HepG2 (cell line): ENCODE data around the gene PLSCR2. TPM values are rescaled to one million over a fixed set of nuclear protein-coding genes. Genes with fewer than 3 reads are reported as not detected.

Source experiments
- ATAC-seq: fragments of 200-7000 bp; cut with Tn5 transposase; 3 replicates; pipeline ENCODE4 v1.9.1; 2020; ENCODE audit warnings: mild to moderate bottlenecking, moderate library complexity
- BruUV-seq: library from RNA; stranded (reverse); fragments of 400-500 nt; replicated peaks from 2 replicates; lab custom pipeline; 2021; lab: Mats Ljungman, UMichigan
- CTCF ChIA-PET: fragments of 300-600 bp; formaldehyde crosslinking; extraction: SDS; loops from one replicate; lab custom pipeline; 2021; ENCODE audit warnings: low total read pairs, inconsistent platforms, low intra/inter-chr PET ratio; lab: Yijun Ruan, JAX
- POLR2A ChIA-PET: fragments of 350-600 bp; sonication (Branson Sonifier 250); formaldehyde crosslinking; loops from one replicate; lab custom pipeline; 2020; ENCODE audit warnings: antibody characterized with exemption, inconsistent platforms; lab: Yijun Ruan, JAX
- DNase-seq: peaks from one replicate; pipeline ENCODE4 v3.0.0-alpha.2; 2015; ENCODE audit warnings: low spot score
- FAIRE-seq: peaks from 3 replicates; lab custom pipeline; 2011; peaks lifted over from hg19 to GRCh38; lab: Jason Lieb, UNC
- H2AFZ ChIP-seq: one replicate; pipeline ENCODE4 v1.6.1; 2011; ENCODE audit warnings: low read length, inconsistent platforms
- H3K27ac ChIP-seq: fragments of 300-600 bp; 3 replicates; pipeline ENCODE4 v1.8.0; 2011; ENCODE audit warnings: mixed run types, mild to moderate bottlenecking, mixed read lengths, low read length, inconsistent platforms; ENCODE audit not compliant: insufficient read depth; ENCODE audit errors: extremely low read length
- H3K27me3 ChIP-seq, 2 experiments: fragments of 200-600 bp in 1 of 2; 2 replicates in 1 of 2; 3 replicates in 1 of 2; pipeline versions ENCODE4 v1.6.0 to v1.8.0; 2011; ENCODE audit warnings: low read length in 2 of 2, mild to moderate bottlenecking in 2 of 2, moderate library complexity in 2 of 2, inconsistent platforms in 1 of 2; ENCODE audit not compliant: insufficient read depth in 2 of 2, control insufficient read depth in 1 of 2
- H3K36me3 ChIP-seq, 2 experiments: fragments of 200-600 bp in 1 of 2; replicated peaks in 1 of 2; 2 replicates in 1 of 2; 3 replicates in 1 of 2; pipeline versions ENCODE4 v1.5.1 to v1.8.0; 2011; ENCODE audit warnings: low read length in 2 of 2, inconsistent platforms in 1 of 2; ENCODE audit not compliant: insufficient read depth in 2 of 2, control insufficient read depth in 1 of 2
- H3K4me1 ChIP-seq: 2 replicates; pipeline ENCODE4 v1.5.1; 2012; ENCODE audit warnings: low read length, inconsistent platforms; ENCODE audit not compliant: insufficient read depth
- H3K4me2 ChIP-seq: 2 replicates; pipeline ENCODE4 v1.6.0; 2011; ENCODE audit warnings: low read depth, low read length, inconsistent platforms
- H3K4me3 ChIP-seq, 3 experiments: fragments of 200-600 bp in 1 of 3; sonication (generic), shearing (Covaris generic) in 1 of 3; replicated peaks in 1 of 3; 2 replicates each; pipeline ENCODE4 v1.5.1; 2011 to 2016; ENCODE audit warnings: low read length in 3 of 3, inconsistent platforms in 2 of 3, low read depth in 2 of 3, mild to moderate bottlenecking in 2 of 3, control low read depth in 1 of 3, mixed read lengths in 1 of 3; ENCODE audit not compliant: insufficient read depth in 1 of 3
- H3K79me2 ChIP-seq: one replicate; pipeline ENCODE4 v1.6.1; 2011; ENCODE audit warnings: low read length, inconsistent platforms; ENCODE audit not compliant: insufficient read depth
- H3K9ac ChIP-seq: 2 replicates; pipeline ENCODE4 v1.6.0; 2011; ENCODE audit warnings: mild to moderate bottlenecking, low read depth, low read length, inconsistent platforms; ENCODE audit not compliant: insufficient read depth
- H3K9me3 ChIP-seq: 2 replicates; pipeline ENCODE4 v1.5.1; 2012; ENCODE audit warnings: mild to moderate bottlenecking, low read length
- H4K20me1 ChIP-seq: 2 replicates; pipeline ENCODE4 v1.6.0; 2011; ENCODE audit warnings: inconsistent platforms, mild to moderate bottlenecking, low read length, moderate library complexity; ENCODE audit not compliant: insufficient read depth
- ARNTL ChIP-seq: sonication (generic); formaldehyde crosslinking; IDR thresholded peaks from 2 replicates; pipeline ENCODE4 v1.4.0; 2020; ENCODE audit warnings: mild to moderate bottlenecking, missing genetic modification reagents
- HMG20B ChIP-seq: conservative IDR thresholded peaks from 2 replicates; pipeline ENCODE4 v1.6.1; 2016; ENCODE audit warnings: missing genetic modification reagents, missing compliant biosample characterization
- MAFF ChIP-seq: IDR thresholded peaks from 2 replicates; pipeline ENCODE4 v1.6.1; 2011; ENCODE audit warnings: low read depth, low read length, improper control_type of control experiment
- NCOA2 ChIP-seq: sonication (generic); formaldehyde crosslinking; IDR thresholded peaks from 2 replicates; pipeline ENCODE4 v1.8.0; 2022; ENCODE audit warnings: inconsistent platforms
- NPAS2 ChIP-seq: sonication (generic); formaldehyde crosslinking; IDR thresholded peaks from 2 replicates; pipeline ENCODE4 v1.8.0; 2022; ENCODE audit warnings: mild to moderate bottlenecking, missing genetic modification reagents, borderline replicate concordance
- PHB2 ChIP-seq: fragments of 450-650 bp; IDR thresholded peaks from 2 replicates; pipeline ENCODE4 v1.6.1; 2018; ENCODE audit not compliant: partially characterized antibody
- REPIN1 ChIP-seq: sonication (generic); formaldehyde crosslinking; IDR thresholded peaks from 2 replicates; pipeline ENCODE4 v1.8.0; 2022; ENCODE audit warnings: missing genetic modification reagents, low read depth, mild to moderate bottlenecking, borderline replicate concordance
- SMAD1 ChIP-seq: sonication (generic); formaldehyde crosslinking; IDR thresholded peaks from 2 replicates; pipeline ENCODE4 v1.4.0; 2020; ENCODE audit warnings: missing genetic modification reagents, low read depth, mild to moderate bottlenecking, borderline replicate concordance
- ZBTB7B ChIP-seq: sonication (generic); formaldehyde crosslinking; IDR thresholded peaks from 2 replicates; pipeline ENCODE4 v1.4.0; 2020; ENCODE audit warnings: missing genetic modification reagents
- ZEB1 ChIP-seq: IDR thresholded peaks from 2 replicates; pipeline ENCODE4 v1.6.1; 2012; ENCODE audit warnings: mild to moderate bottlenecking, low read depth, inconsistent platforms; ENCODE audit not compliant: insufficient replicate concordance
- ZNF430 ChIP-seq: sonication (generic); formaldehyde crosslinking; IDR thresholded peaks from 2 replicates; pipeline ENCODE4 v1.9.0; 2021; ENCODE audit warnings: mild to moderate bottlenecking, missing genetic modification reagents
- ZNF468 ChIP-seq: sonication (generic); formaldehyde crosslinking; IDR thresholded peaks from 2 replicates; pipeline ENCODE4 v1.8.0; 2022; ENCODE audit warnings: mild to moderate bottlenecking, moderate library complexity, missing genetic modification reagents
- ZNF816 ChIP-seq: sonication (generic); formaldehyde crosslinking; IDR thresholded peaks from 2 replicates; pipeline ENCODE4 v1.8.0; 2022; ENCODE audit warnings: missing genetic modification reagents, mild to moderate bottlenecking, borderline replicate concordance
- in situ Hi-C: cut with HindIII; loops from 2 replicates; pipeline ENCODE4 v1.10.0; 2017; ENCODE audit warnings: low pct_unique_long_range_greater_than_20kb; ENCODE audit not compliant: extremely low pct_ligation_motif_present
- intact Hi-C: fragments of 100-400 bp; cut with micrococcal nuclease; formaldehyde crosslinking; loops from one replicate; pipeline ENCODE4 v1.10.0; 2022; ENCODE audit not compliant: unreplicated experiment
- polyA plus RNA-seq, 8 experiments: library from polyadenylated mRNA; depleted of rRNA in 3 of 8; stranded (reverse) in 7 of 8; unstranded in 1 of 8; fragments of >200 nt; fragmentation: Illumina TruSeq in 4 of 8; extraction: Trizol in 4 of 8; gene quantifications; 2 replicates each; pipeline versions ENCODE4 v1.2.1 to v1.2.3, GENCODE V29; 2011 to 2016; ENCODE audit warnings: low read depth in 4 of 8, missing spikeins in 1 of 8, mixed read lengths in 1 of 8; ENCODE audit not compliant: insufficient read depth in 1 of 8
- total RNA-seq, 5 experiments: library from RNA; depleted of rRNA; stranded (reverse); fragments of >200 nt; fragmentation: Illumina TruSeq; extraction: Trizol; gene quantifications; 2 replicates each; pipeline ENCODE4 v1.2.3, GENCODE V29; 2016; ENCODE audit warnings: low read depth in 1 of 5
- TF ChIP-seq, protein P1 (sequence below): sonication (generic); formaldehyde crosslinking; IDR thresholded peaks from 2 replicates; pipeline ENCODE4 v1.4.0; 2020; ENCODE audit warnings: mild to moderate bottlenecking, missing genetic modification reagents
- TF ChIP-seq, protein P2 (sequence below): sonication (generic); formaldehyde crosslinking; conservative IDR thresholded peaks from 2 replicates; pipeline ENCODE4 v1.4.0; 2020; ENCODE audit warnings: missing genetic modification reagents
- TF ChIP-seq, protein P3 (sequence below), 2 experiments: fragments of 450-650 bp in 1 of 2; sonication (generic) in 1 of 2; formaldehyde crosslinking in 1 of 2; IDR thresholded peaks; 2 replicates each; pipeline versions ENCODE4 v1.6.1 to v1.8.0; 2016 to 2022; ENCODE audit warnings: antibody characterized with exemption in 1 of 2, mild to moderate bottlenecking in 1 of 2, missing genetic modification reagents in 1 of 2

The PLSCR2 gene
- total and polyA plus RNA-seq, 2 of the 13 experiments (the other 11 are each of a cell fraction or from before 2014, with no cell fraction given) = not detected

DNA sequence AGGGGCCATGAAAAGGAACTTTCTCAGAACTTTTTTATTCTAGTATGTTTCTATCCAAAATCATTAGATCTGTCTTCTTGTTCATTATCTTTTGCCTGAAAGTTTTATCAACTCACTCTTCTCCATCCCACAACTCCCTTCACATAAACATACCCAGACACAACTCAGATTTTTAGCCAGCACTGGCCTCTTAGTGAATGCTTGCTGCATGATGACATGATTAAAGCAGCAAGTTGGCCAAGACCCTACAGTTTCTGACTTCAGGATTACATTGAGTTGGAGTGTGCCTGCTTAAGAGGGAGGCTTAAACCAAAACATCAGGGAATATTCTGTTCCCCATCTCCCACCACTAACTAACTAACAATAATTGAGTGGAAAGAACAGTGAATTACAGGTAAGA is 38.1 kb downstream of the PLSCR2 start:
- Histone ChIP-seq H3K27ac (no peak overlapping the region), H3K4me2 (no peak overlapping the region), H3K36me3 (no peaks in the 10 kb centered on the region), H2AFZ (no peak overlapping the region), H3K79me2 (no peaks in the 10 kb centered on the region), H3K4me3 (no peak overlapping the region), H4K20me1 (no peaks in the 10 kb centered on the region), H3K9me3 (no peaks in the 10 kb centered on the region), H3K4me1 (no peaks in the 10 kb centered on the region), H3K9ac (no peak overlapping the region), H3K27me3 (no peaks in the 10 kb centered on the region; a peak in 1 of 5 replicates)
- no TSS peak for BruUV-seq
- in situ Hi-C loops (no loop called here), intact Hi-C loops (no loop called here)
- FAIRE-seq = no peak
- no peak for ATAC-seq
- DNase-seq = no peak
- POLR2A ChIA-PET = no interaction called here
- CTCF ChIA-PET = no interaction called here
- TF ChIP-seq HMG20B (CRISPR knock-in tag) (no peak), PHB2 (no peak), ZNF430 (no peak), NPAS2 (CRISPR knock-in tag) (no peak), NCOA2 (no peak), ZBTB7B (CRISPR knock-in tag) (no peak), MAFF (no peak), REPIN1 (CRISPR knock-in tag) (no peak), ZEB1 (no peak), ZNF816 (CRISPR knock-in tag) (no peak), SMAD1 (CRISPR knock-in tag) (no peak), ZNF468 (CRISPR knock-in tag) (no peak), ARNTL (CRISPR knock-in tag) (no peak)
- TF ChIP-seq, protein P1, sequence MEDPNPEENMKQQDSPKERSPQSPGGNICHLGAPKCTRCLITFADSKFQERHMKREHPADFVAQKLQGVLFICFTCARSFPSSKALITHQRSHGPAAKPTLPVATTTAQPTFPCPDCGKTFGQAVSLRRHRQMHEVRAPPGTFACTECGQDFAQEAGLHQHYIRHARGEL (CRISPR knock-in tag) = no peak
- TF ChIP-seq, protein P2, sequence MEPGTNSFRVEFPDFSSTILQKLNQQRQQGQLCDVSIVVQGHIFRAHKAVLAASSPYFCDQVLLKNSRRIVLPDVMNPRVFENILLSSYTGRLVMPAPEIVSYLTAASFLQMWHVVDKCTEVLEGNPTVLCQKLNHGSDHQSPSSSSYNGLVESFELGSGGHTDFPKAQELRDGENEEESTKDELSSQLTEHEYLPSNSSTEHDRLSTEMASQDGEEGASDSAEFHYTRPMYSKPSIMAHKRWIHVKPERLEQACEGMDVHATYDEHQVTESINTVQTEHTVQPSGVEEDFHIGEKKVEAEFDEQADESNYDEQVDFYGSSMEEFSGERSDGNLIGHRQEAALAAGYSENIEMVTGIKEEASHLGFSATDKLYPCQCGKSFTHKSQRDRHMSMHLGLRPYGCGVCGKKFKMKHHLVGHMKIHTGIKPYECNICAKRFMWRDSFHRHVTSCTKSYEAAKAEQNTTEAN (CRISPR knock-in tag) = no peak
- TF ChIP-seq, protein P3, sequence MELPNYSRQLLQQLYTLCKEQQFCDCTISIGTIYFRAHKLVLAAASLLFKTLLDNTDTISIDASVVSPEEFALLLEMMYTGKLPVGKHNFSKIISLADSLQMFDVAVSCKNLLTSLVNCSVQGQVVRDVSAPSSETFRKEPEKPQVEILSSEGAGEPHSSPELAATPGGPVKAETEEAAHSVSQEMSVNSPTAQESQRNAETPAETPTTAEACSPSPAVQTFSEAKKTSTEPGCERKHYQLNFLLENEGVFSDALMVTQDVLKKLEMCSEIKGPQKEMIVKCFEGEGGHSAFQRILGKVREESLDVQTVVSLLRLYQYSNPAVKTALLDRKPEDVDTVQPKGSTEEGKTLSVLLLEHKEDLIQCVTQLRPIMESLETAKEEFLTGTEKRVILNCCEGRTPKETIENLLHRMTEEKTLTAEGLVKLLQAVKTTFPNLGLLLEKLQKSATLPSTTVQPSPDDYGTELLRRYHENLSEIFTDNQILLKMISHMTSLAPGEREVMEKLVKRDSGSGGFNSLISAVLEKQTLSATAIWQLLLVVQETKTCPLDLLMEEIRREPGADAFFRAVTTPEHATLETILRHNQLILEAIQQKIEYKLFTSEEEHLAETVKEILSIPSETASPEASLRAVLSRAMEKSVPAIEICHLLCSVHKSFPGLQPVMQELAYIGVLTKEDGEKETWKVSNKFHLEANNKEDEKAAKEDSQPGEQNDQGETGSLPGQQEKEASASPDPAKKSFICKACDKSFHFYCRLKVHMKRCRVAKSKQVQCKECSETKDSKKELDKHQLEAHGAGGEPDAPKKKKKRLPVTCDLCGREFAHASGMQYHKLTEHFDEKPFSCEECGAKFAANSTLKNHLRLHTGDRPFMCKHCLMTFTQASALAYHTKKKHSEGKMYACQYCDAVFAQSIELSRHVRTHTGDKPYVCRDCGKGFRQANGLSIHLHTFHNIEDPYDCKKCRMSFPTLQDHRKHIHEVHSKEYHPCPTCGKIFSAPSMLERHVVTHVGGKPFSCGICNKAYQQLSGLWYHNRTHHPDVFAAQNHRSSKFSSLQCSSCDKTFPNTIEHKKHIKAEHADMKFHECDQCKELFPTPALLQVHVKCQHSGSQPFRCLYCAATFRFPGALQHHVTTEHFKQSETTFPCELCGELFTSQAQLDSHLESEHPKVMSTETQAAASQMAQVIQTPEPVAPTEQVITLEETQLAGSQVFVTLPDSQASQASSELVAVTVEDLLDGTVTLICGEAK (IDR thresholded peaks at IDR 0.05) = no peak
- TF ChIP-seq, protein P3 (CRISPR knock-in tag; IDR thresholded peaks at IDR 0.05) = no peak
